ENCODE data around the gene CTNNA1.

The CTNNA1 gene

GRCh38 chr5:138951986-138952735, 198.9 kb downstream of the CTNNA1 start (continued):
- no peak for TF ChIP-seq ZNF518A (tag by site-specific recombination; conservative IDR thresholded peaks at IDR 0.05; ENCODE audit: low read depth)
- TF ChIP-seq KLF8 (tag by site-specific recombination; IDR thresholded peaks at IDR 0.05) = no peak
- TF ChIP-seq ZXDB (tag by site-specific recombination; IDR thresholded peaks at IDR 0.05) = no peak
- no peak for TF ChIP-seq ZBTB44 (tag by site-specific recombination; IDR thresholded peaks at IDR 0.05)

- POLR2A ChIA-PET = interaction anchor here (1.1 kb wide), 1 partner anchor 15 kb away, joined by 3 read pairs; no protein-coding TSS in a partner anchor
- H3K4me3 ChIP-seq (ENCODE audit: low read depth, low read length) = no peak overlapping the region
- CTCF ChIA-PET = interaction anchor here (0.6 to 0.7 kb wide), 2 partner anchors 20 to 98 kb away, joined by 3 read pairs; no protein-coding TSS in a partner anchor
- no peak overlapping the region for H3K27ac ChIP-seq (ENCODE audit: extremely low read depth, low read depth, low read length)
- TF ChIP-seq ZBTB26 (tag by site-specific recombination; optimal IDR thresholded peaks at IDR 0.05) = no peak
- TF ChIP-seq MYNN (tag by site-specific recombination; IDR thresholded peaks at IDR 0.05; ENCODE audit: borderline replicate concordance) = no peak
- TF ChIP-seq SETDB1 (IDR thresholded peaks at IDR 0.05; ENCODE audit: insufficient read length, low read length) = no peak
- TF ChIP-seq AEBP2 (tag by site-specific recombination; IDR thresholded peaks at IDR 0.05; ENCODE audit: borderline replicate concordance) = no peak
- no peak for TF ChIP-seq ZNF433 (tag by site-specific recombination; IDR thresholded peaks at IDR 0.05; ENCODE audit: low read depth)
- TF ChIP-seq HIC1 (tag by site-specific recombination; IDR thresholded peaks at IDR 0.05) = no peak
- no peak for TF ChIP-seq ZBTB44 (tag by site-specific recombination; IDR thresholded peaks at IDR 0.05)
- no peaks in the 10 kb centered on the region for H3K36me3 ChIP-seq (ENCODE audit: control insufficient read depth in 2 of 2, insufficient read depth in 1 of 2, low read length in 2 of 2)
- H3K9me3 ChIP-seq (ENCODE audit: control insufficient read depth, insufficient read depth, low read depth, low read length) = no peaks in the 10 kb centered on the region
- H3K4me1 ChIP-seq (ENCODE audit: control insufficient read depth, insufficient read depth, low read length) = peaks cover 3% of the 10 kb centered on the region; the same call in 1 of the 2 replicates
Measured at GRCh38 chr5:138952962-138953361, 199.7 kb downstream of the CTNNA1 start.

Data from HEK293 (cell line).